Superior temporal gyrus (tissue), 1 donor: Measurements from ENCODE around the gene NXN.
"Not testable (repeated sequence)": the region's sequence is repeated elsewhere in the genome, so short reads cannot be mapped to it uniquely, and the experiment has no call there.

ENCODE experiments used
- DNase-seq: peaks from one replicate; pipeline ENCODE4 v3.0.0-alpha.2; 2016; ENCODE audit errors: extremely low spot score

The NXN gene

GRCh38 chr17:917941-918740, 61.4 kb downstream of the NXN start:
- no peak for DNase-seq

DNA sequence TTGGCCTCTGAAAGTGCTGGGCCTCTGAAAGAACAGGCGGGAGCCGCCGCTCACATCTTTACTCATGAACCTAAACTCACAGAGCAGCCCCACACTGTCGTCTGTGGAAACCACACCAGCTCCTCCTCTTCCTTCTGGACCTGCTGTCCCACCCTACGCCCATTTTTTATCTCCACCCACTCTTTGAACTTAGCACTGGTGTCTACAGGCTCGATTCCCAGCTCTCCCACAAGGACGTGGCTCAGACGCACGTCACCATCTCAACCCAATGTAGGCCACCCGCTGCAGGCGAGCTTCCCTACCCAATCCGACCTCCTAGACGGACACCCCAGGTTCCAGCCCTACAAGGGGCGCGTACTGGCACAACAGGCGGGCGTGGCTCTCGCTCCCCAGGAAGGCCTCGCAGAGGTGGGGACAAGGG, 62.2 kb downstream of the NXN start:
- no peak for DNase-seq

- DNase-seq, result no peak
Observed at GRCh38 chr17:916315-916714, 63.3 kb downstream of the NXN start.

DNA sequence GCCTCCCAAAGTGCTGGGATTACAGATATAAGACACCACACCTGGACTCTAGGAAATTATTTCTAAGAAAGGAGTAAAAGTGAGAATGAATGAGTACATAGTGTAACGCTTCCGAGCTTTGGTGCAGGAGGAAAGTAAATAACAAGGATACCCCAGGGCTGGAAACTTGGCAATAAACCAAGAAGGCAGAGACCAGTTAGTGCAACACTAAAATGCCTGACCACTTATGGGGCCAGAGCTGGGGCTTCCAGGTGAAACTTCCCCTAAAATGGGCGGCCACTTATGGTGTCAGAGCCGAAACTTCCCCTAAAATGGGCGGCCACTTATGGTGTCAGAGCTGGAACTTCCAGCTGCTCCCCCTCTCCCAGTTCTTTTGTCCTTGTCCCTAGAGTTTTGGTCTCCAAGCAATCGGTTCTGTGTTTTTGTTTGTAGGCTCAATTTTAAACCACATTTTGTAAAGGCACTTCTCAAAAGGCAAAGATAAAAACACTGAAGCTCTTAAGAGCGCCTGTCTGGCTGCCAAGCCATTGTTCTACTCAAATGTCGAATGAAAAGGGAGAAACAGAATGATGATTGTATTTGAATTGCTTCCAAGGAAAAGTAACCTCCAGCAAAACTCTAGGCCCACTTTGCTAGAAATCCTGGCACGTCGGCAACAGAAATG, 63.9 kb downstream of the NXN start:
- no peak for DNase-seq

GRCh38 chr17:914561-914960, 65.0 kb downstream of the NXN start:
- no peak for DNase-seq

DNA sequence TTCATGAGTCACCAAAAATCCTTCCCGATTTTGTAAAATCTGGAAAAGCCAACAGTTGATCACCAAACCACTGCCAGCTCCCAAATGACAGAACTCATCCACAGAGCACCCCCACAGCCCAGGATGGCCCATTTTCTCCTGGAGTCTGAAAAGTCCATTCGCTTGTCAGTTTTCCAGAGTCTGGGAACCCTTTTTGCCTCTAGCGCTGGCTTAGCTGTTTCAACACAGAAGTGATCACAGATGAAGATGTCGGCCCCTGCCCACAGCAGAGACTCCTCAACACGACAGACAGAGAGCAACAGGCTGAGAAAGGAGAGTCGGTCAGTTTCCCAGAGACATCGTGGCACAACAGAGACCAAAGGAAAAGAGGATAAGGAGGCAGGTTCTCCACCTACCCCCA, 66.4 kb downstream of the NXN start:
- no peak for DNase-seq

- DNase-seq, result no peak
Observed at GRCh38 chr17:909642-910323, 69.8 kb downstream of the NXN start.

DNA sequence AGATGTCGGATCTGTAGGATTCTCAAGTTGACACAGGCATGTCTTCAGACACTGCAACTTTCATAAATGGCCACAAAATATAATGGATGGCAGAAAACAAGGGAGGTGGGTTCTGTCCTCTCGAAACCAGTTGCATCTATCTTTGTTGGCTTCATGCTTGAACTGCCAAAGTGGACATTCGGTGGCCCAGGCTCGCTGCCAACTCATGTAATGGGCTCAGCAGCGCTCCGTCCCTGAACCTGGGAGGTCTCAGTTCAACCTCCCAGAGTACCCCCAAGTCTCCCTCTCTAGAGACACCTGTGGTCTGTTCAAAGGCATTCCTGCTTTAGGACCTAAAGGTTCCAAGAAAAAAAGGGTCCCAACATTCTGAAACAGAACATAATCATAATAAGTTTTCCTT, 71.9 kb downstream of the NXN start:
- no peak for DNase-seq

DNA sequence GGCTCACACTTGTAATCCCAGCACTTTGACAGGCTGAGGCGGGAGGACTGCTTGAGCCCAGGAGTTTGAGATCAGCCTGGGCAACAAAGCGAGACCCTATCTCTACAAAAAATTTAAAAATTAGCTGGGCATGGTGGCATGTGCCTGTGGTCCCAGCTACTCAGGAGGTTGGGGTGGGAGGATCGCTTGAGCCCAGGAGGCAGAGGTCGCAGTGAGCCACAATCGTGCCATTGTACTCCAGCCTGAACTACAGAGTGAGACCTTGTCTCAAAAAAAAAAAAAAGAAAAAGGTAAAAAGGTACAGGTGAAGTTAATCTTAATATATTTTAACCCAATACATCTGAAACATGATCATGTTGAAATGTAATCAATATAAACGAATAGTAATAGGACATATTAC, 73.9 kb downstream of the NXN start:
- not testable (repeated sequence) for DNase-seq

DNA sequence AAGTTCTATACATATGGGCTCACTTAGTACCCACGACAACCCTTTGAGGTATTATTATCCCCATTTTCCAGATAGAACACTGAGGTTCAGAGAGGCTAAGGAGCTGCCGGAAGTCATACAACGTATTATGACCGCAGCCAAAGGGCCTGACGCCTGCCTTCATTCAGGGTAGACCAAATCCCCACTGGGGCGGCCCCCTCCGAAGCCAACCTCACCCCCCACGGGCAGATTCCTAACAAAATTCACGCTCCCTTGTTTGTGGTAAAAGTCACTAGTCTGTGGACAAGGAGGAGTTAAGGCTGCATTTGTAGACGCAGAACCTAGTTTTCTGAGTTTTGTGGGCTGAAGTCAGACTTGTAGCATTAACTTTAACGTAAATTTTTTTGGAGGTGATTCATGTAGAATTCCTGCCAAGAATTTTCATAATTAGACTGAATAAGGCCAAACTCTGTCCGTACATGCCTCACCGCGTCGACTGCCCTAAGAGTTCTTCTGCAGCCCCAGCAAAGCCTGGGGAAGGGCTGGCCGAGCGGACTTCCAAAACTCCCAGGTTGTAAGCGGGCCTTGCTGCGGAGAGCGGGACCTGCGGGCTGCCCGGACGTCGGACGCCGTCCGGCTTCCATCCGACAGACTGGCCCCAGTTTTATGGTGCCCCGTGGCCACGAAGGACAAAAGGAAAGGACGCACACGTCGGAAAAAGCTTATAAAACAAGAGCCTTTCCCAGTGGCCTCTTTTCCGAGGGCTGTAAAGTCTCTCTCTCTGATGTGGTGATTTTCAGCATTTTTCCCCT, 75.7 kb downstream of the NXN start:
- no peak for DNase-seq

DNA sequence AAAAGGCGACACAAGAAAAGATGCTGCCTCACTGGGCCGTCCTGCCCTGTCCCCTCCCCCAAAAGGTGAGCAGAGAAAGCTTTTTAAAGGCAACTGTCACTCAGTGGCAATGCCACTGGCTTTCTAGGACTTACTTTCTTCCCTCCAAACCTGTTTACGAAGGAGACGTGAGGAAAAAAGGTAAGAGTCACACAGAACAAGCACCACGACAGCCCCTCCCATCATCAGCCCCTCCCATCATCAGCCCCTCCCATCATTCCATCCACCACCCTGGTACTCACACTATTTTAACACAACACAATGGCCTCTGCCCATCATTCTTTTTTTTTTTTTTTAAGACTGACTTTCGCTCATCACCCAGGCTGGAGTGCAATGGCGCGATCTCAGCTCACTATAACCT, 77.1 kb downstream of the NXN start:
- no peak for DNase-seq

DNA sequence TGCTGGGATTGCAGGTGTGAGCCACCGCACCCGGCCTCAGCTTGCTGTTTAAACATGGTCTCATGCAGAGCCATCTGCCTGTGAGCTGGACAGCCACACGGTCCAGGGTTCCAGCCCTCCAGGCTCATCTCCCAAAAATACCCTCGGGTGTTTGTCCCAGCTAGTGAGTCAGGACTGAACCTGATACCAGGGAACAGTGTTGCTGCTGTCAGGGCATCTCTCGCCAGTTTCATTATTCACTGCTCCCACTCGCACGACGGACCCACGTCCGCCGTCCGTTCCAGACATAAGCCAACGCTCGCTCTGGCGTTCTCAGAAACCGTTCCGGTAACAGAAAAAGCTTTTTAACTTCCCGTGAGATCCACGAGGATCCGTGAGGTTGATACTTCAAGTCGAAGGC, 77.6 kb downstream of the NXN start:
- DNase-seq, result no peak

DNA sequence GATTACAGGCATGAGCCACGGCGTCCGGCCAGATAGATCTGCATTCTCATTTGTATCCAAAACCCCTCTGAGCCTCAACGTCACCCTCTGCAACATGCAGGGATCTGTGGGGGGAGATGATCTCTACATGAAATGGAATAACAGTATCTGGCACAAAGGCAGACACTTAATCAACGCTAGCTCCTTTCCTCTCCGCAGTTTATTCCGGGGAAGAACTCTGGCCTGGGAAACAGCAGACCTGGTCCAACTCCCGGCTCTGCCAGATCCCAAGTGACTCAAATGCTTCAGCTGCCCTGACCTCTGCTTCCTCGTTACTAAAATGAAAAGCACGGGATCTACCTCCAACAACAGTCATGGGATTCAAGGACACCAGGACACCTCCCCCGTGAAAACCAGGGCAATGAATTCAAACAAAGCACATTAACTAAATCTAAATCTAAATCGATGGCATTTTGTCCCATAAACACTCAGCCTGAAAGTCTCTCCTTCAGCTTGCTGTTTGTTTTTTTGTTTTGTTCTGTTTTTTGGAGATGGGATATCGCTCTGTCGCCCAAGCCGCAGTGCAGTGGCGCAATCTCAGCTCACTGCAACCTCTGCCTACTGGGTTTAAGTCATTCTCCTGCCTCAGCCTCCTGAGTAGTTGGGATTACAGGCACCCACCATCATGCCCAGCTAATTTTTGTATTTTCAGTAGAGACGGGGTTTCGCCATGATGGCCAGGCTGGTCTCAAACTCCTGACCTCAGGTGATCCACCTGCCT, 78.2 kb downstream of the NXN start:
- DNase-seq, result no peak

DNA sequence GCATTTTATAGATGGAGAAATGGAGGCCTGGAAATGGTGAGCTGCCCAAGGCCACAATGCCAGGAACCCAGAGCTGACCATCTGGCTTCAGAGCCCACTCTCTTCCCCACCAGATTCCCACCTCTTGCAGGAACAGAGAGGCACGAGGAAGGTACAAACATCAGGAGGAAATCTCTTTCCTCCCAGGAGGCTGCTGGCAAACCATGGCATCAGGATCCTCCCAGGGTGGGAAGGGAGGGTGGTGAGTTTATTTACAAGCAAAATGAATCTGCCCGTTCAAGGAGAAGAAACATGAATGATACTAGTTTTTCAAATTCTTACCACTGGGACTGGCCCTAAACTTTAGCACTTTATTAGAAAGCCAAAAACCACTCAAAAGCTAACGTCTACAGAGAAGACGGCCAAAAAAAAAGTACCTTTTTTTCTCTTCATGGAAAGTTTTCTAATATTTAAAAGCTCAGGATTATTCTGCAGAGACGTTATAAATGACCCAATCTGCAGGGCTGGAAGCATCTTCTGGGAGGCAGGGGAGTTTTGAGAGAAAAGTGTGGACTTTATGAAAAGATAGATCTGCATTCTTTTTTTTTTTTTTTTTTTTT, 79.1 kb downstream of the NXN start:
- no peak for DNase-seq

DNA sequence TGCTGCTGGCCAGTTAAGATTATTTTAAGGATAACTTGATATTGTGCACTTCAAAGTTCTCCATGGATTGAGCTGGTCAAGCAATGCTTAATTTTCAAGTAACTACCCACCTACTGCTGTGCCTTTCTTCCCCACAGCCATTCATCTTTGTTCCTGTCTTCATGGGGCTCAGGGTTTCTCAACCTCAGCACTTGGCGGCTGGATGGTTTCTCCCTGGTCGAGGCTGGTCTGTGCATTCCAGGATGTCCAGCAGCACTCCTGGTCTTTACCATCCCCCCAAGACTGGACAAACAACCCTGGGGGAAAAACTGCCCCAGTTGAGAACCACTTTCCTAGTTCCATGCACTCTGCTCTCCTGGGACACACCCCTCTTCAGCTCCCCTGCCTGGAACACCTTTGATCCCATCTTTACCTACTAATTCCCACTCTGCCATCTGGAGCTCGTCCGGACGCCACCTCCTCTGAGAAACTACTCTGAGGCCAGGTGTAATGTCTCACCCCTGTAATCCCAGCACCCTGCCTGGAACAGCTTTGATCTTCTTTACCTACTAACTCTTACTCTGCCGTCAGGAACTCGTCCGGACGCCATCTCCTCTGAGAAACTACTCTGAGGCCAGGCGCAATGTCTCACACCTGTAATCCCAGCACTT, 81.5 kb downstream of the NXN start:
- DNase-seq, result no peak

GRCh38 chr17:896953-897661, 82.5 kb downstream of the NXN start:
- DNase-seq, result no peak

- no peak for DNase-seq
Observed at GRCh38 chr17:896454-896853, 83.1 kb downstream of the NXN start.

DNA sequence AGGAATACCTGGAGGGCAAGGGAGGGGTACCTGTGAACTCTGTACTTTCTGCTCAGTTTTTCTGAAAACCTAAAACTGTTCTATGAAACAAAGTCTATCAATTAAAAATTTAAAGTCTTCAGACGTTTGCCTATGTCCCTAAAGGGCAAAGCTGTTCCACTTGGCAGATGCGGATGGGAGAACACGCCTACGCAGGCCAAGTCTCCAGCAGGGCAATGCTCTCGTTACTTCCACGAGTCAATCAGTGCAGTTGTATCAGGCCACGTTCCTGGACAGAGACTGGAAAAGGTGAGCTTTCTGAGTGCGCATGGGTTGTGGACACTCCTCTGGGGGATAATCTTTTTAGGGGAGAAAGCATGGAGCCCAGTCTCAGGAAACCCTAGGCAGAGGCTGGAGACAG, 86.6 kb downstream of the NXN start:
- DNase-seq, result no peak

- no peak for DNase-seq
Observed at GRCh38 chr17:888998-889441, 90.6 kb downstream of the NXN start.
